Caco-2 (cell line): ENCODE results near the gene EIF4A2. TPM values are rescaled to one million over a fixed set of nuclear protein-coding genes. Genes with fewer than 3 reads are reported as not detected.

ENCODE experiments used
- BruUV-seq: library from RNA; stranded (reverse); fragments of 400-500 nt; replicated peaks from 2 replicates; lab custom pipeline; 2021; lab: Mats Ljungman, UMichigan
- CTCF ChIA-PET: fragments of 300-600 bp; sonication (Branson Sonifier 250); formaldehyde crosslinking; loops from one replicate; lab custom pipeline; 2022; ENCODE audit warnings: antibody characterized with exemption; lab: Charles Lee
- POLR2A ChIA-PET: fragments of 300-600 bp; sonication (Branson Sonifier 250); formaldehyde crosslinking; loops from one replicate; lab custom pipeline; 2022; ENCODE audit warnings: antibody characterized with exemption; lab: Charles Lee
- DNase-seq, 2 experiments: peaks; one replicate each; pipeline versions ENCODE4 v3.0.0 to v3.0.0-alpha.2; 2020 to 2022
- H3K27me3 ChIP-seq: replicated peaks from 2 replicates; pipeline ENCODE4 v1.6.0; 2011; ENCODE audit warnings: low read length; ENCODE audit not compliant: control insufficient read depth, insufficient read depth
- H3K36me3 ChIP-seq: 2 replicates; pipeline ENCODE4 v1.5.1; 2011; ENCODE audit warnings: low read length; ENCODE audit not compliant: control insufficient read depth, insufficient read depth
- H3K4me1 ChIP-seq: fragments of 250-450 bp; sonication (Bioruptor Pico); 2 replicates; pipeline ENCODE4 v1.5.1; 2020; ENCODE audit warnings: mild to moderate bottlenecking
- H3K4me3 ChIP-seq: 2 replicates; pipeline ENCODE4 v1.5.1; 2011; ENCODE audit warnings: low read depth, mild to moderate bottlenecking, control low read depth, low read length
- H3K9me3 ChIP-seq: fragments of 250-450 bp; sonication (Bioruptor Pico); 2 replicates; pipeline ENCODE4 v1.5.1; 2020; ENCODE audit warnings: mild to moderate bottlenecking, moderate library complexity
- H3K27ac Mint-ChIP-seq: one replicate; pipeline ENCODE4 v1.8.0; 2022; ENCODE audit warnings: mixed read lengths; ENCODE audit not compliant: unreplicated experiment
- H3K27me3 Mint-ChIP-seq: one replicate; pipeline ENCODE4 v1.8.0; 2022; ENCODE audit warnings: mixed read lengths; ENCODE audit not compliant: insufficient read depth, unreplicated experiment
- H3K36me3 Mint-ChIP-seq: one replicate; pipeline ENCODE4 v1.8.0; 2022; ENCODE audit warnings: mild to moderate bottlenecking, mixed read lengths; ENCODE audit not compliant: insufficient read depth, unreplicated experiment
- H3K4me1 Mint-ChIP-seq: one replicate; pipeline ENCODE4 v1.8.0; 2022; ENCODE audit warnings: low read depth, mixed read lengths; ENCODE audit not compliant: unreplicated experiment
- H3K4me3 Mint-ChIP-seq: one replicate; pipeline ENCODE4 v1.8.0; 2022; ENCODE audit warnings: mild to moderate bottlenecking, moderate library complexity, mixed read lengths; ENCODE audit not compliant: unreplicated experiment
- H3K9me3 Mint-ChIP-seq: one replicate; pipeline ENCODE4 v1.8.0; 2022; ENCODE audit warnings: mixed read lengths; ENCODE audit not compliant: unreplicated experiment
- CTCF ChIP-seq, 2 experiments: fragments of 200-600 bp in 1 of 2; IDR thresholded peaks; 1 replicate in 1 of 2; 2 replicates in 1 of 2; pipeline versions ENCODE4 v1.5.1 to v1.8.0; 2011 to 2022; ENCODE audit warnings: antibody characterized with exemption in 1 of 2, control low read depth in 1 of 2, inconsistent platforms in 1 of 2, low read depth in 1 of 2, low read length in 1 of 2, mild to moderate bottlenecking in 1 of 2, moderate library complexity in 1 of 2; ENCODE audit not compliant: insufficient read depth in 1 of 2, severe bottlenecking in 1 of 2, unreplicated experiment in 1 of 2
- intact Hi-C: fragments of 100-400 bp; cut with micrococcal nuclease; formaldehyde crosslinking; loops from one replicate; pipeline ENCODE4 v1.10.0; 2022; ENCODE audit not compliant: unreplicated experiment
- total RNA-seq: library from RNA; stranded (reverse); gene quantifications from 2 replicates; pipeline ENCODE4 v1.2.3, GENCODE V29; 2022

EIF4A2 gene
- total RNA-seq, 1 experiment from 2014 or later = 346 TPM

GRCh38 chr3:186743666-186744065 is 39.7 kb upstream of the EIF4A2 start:
- peaks cover 44% of the 10 kb centered on the region for H3K4me1 Mint-ChIP-seq
- intact Hi-C loops = loop anchor here (1.0 kb wide), 1 partner anchor 298 kb away; no protein-coding TSS in a partner anchor
- Histone ChIP-seq H3K4me3 (no peak overlapping the region), H3K4me1 (peaks cover 50% of the 10 kb centered on the region), H3K36me3 (no peaks in the 10 kb centered on the region), H3K9me3 (no peaks in the 10 kb centered on the region), H3K27me3 (no peaks in the 10 kb centered on the region)
- peaks cover 9% of the 10 kb centered on the region for H3K9me3 Mint-ChIP-seq
- BruUV-seq = no TSS peak
- ChIA-PET POLR2A (interaction anchor here (1.0 to 1.8 kb wide), 3 partner anchors 117 to 173 kb away, joined by 3 to 7 read pairs (median 4); partner anchors contain the start of gene DNAJB11), CTCF (interaction anchor here (1.3 to 1.8 kb wide), 2 partner anchors 129 to 800 kb away, joined by 5 to 10 read pairs; no protein-coding TSS in a partner anchor)
- no peak for TF ChIP-seq CTCF (IDR thresholded peaks at IDR 0.05; ENCODE audit: insufficient read depth in 1 of 2, low read depth in 1 of 2, low read length in 1 of 2, severe bottlenecking in 1 of 2, unreplicated experiment in 1 of 2)
- H3K36me3 Mint-ChIP-seq = peaks cover 13% of the 10 kb centered on the region
- H3K27me3 Mint-ChIP-seq = no peaks in the 10 kb centered on the region
- peak overlapping the region; percentile 16 for H3K4me3 Mint-ChIP-seq
- H3K27ac Mint-ChIP-seq = peak overlapping the region; percentile 88
- peak; percentile 50 to 78 for DNase-seq

DNA sequence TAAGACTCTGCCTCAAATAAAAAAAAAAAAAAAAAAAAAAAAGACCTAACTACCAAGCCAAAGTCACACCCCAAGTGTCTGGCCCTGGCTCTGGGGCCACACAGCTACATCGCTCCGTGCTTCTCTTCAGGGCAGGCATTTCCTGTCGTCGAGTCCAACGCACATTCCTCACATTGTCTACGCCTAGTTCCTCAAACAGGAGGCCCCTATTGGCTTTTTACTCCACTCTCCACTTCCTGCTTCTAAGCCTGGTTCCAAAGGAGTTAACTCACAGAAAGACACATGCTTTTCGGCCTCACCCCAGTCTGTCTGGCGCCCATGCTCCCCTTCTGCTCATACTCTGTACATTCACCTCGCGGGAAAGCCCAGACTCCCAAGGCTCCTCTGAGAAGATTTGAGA is 37.4 kb upstream of the EIF4A2 start:
- no peak for TF ChIP-seq CTCF (IDR thresholded peaks at IDR 0.05; ENCODE audit: insufficient read depth in 1 of 2, low read depth in 1 of 2, low read length in 1 of 2, severe bottlenecking in 1 of 2, unreplicated experiment in 1 of 2)
- POLR2A ChIA-PET = interaction anchor here (0.6 to 0.9 kb wide), 2 partner anchors 132 to 176 kb away, joined by 3 to 5 read pairs; partner anchors contain the start of gene DNAJB11
- H3K27ac Mint-ChIP-seq = peak overlapping the region; percentile 95
- CTCF ChIA-PET = interaction anchor here (0.6 to 1.0 kb wide), 2 partner anchors 125 to 131 kb away, joined by 4 read pairs; no protein-coding TSS in a partner anchor
- H3K27me3 ChIP-seq = no peaks in the 10 kb centered on the region
- H3K36me3 Mint-ChIP-seq = peaks cover 13% of the 10 kb centered on the region
- H3K4me1 ChIP-seq = peaks cover 50% of the 10 kb centered on the region
- no peaks in the 10 kb centered on the region for H3K36me3 ChIP-seq
- peaks cover 9% of the 10 kb centered on the region for H3K9me3 Mint-ChIP-seq
- BruUV-seq = no TSS peak
- peaks cover 44% of the 10 kb centered on the region for H3K4me1 Mint-ChIP-seq
- H3K4me3 Mint-ChIP-seq = peak overlapping the region; percentile 62
- no peaks in the 10 kb centered on the region for H3K27me3 Mint-ChIP-seq
- intact Hi-C loops = loop anchor here (1.0 kb wide), 1 partner anchor 176 kb away; the partner anchor contains the start of gene DNAJB11
- DNase-seq = peak; percentile 88 to 93
- no peaks in the 10 kb centered on the region for H3K9me3 ChIP-seq
- H3K4me3 ChIP-seq = no peak overlapping the region

DNA sequence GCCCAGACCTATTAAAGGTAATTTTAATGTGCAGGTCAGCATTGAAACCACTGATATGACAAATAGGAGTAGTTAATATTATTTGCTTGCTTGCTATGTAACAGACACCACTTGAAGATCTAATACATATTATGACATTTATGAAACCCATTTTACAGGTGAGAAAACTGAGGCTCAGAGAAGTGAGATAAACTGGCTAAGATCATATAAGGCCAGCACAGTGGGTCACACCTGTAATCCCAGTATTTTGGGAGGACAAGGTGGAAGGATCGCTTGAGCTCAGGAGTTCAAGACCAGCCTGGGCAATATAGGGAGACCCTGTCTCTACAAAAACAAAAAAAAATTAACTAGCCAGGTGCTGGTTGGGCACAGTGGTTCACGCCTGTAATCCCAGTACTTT is 33.1 kb upstream of the EIF4A2 start:
- peaks cover 8% of the 10 kb centered on the region for H3K36me3 Mint-ChIP-seq
- no peak overlapping the region for H3K4me3 ChIP-seq
- ChIA-PET POLR2A (no interaction called here), CTCF (no interaction called here)
- no peaks in the 10 kb centered on the region for H3K36me3 ChIP-seq
- H3K27me3 Mint-ChIP-seq = no peaks in the 10 kb centered on the region
- no peak for TF ChIP-seq CTCF (IDR thresholded peaks at IDR 0.05; ENCODE audit: insufficient read depth in 1 of 2, low read depth in 1 of 2, low read length in 1 of 2, severe bottlenecking in 1 of 2, unreplicated experiment in 1 of 2)
- no peaks in the 10 kb centered on the region for H3K27me3 ChIP-seq
- peaks cover 20% of the 10 kb centered on the region for H3K4me1 ChIP-seq
- no peak overlapping the region for H3K4me3 Mint-ChIP-seq
- no peaks in the 10 kb centered on the region for H3K9me3 ChIP-seq
- no TSS peak for BruUV-seq
- no peak for DNase-seq
- no peak overlapping the region for H3K27ac Mint-ChIP-seq
- intact Hi-C loops = no loop called here
- H3K9me3 Mint-ChIP-seq = peaks cover 9% of the 10 kb centered on the region
- H3K4me1 Mint-ChIP-seq = peaks cover 14% of the 10 kb centered on the region
